ENCODE data around the gene TREX2. TPM values are rescaled to one million over a fixed set of nuclear protein-coding genes. Genes with fewer than 3 reads are reported as not detected.
A peak's percentile ranks its signal among the peaks of the same experiment; 100 is the strongest.

TREX2 gene
- total RNA-seq, 1 experiment from 2014 or later, result 2.9 TPM

- TF ChIP-seq ATF3 (IDR thresholded peaks at IDR 0.05), result no peak
- TF ChIP-seq ELF1 (IDR thresholded peaks at IDR 0.05; ENCODE audit: borderline replicate concordance, low read depth), result no peak
- TF ChIP-seq SRF (IDR thresholded peaks at IDR 0.05; ENCODE audit: low read depth), result no peak
These were observed 25.9 kb upstream of the TREX2 start (continued) for GRCh38 chrX:153471663-153472280.

- intact Hi-C loops (cut with micrococcal nuclease), result no loop called here
- DNase-seq (ENCODE audit: low read depth, low spot score) (peak; percentile 59), ATAC-seq (peak; percentile 91)
- no peak within 1 kb of the TSS for H2AFZ ChIP-seq (ENCODE audit: low read depth, low read length, poor library complexity, severe bottlenecking)
- H3K79me2 ChIP-seq (ENCODE audit: insufficient read depth, low read length), result peaks cover 8% of the 10 kb centered on the region
- H3K9me2 ChIP-seq (ENCODE audit: insufficient read depth), result no peaks in the 10 kb centered on the region
- ChIA-PET CTCF (interaction anchor here (0.6 to 1.9 kb wide), 6 partner anchors 10 to 197 kb away, joined by 3 to 7 read pairs (median 3); no protein-coding TSS in a partner anchor), RAD21 (ENCODE audit: low non-redundant PET in 1 of 2, low total read pairs in 2 of 2, uncharacterized antibody in 2 of 2, unreplicated experiment in 2 of 2) (interaction anchor here in 1 of 2 experiments (1.7 kb wide), 1 partner anchor 36 kb away, joined by 12 read pairs; no protein-coding TSS in a partner anchor), POLR2A (interaction anchor here (0.7 kb wide), 1 partner anchor 9 kb away, joined by 4 read pairs; no protein-coding TSS in a partner anchor)
- no peaks in the 10 kb centered on the region for H3K9me3 ChIP-seq (ENCODE audit: control insufficient read depth in 1 of 2, insufficient read depth in 1 of 2, low read depth in 1 of 2, low read length in 2 of 2)
- H3K9ac ChIP-seq (ENCODE audit: low read length), result peak within 1 kb of the TSS; percentile 73
- peak within 1 kb of the TSS; percentile 35; the same call in 1 of the 2 replicates for H3K27ac ChIP-seq (ENCODE audit: low read depth, low read length)
- BruUV-seq (replicated peaks), result no TSS peak
- no peaks in the 10 kb centered on the region for H3K27me3 ChIP-seq (ENCODE audit: insufficient read depth, low read length)
- peaks cover 0 to 5% of the 10 kb centered on the region in 2 experiments; a peak in 1 of 4 replicates for H3K4me1 ChIP-seq (ENCODE audit: control insufficient read depth in 1 of 2, insufficient read depth in 2 of 2, low read length in 2 of 2)
- H3K36me3 ChIP-seq (ENCODE audit: control insufficient read depth in 1 of 2, insufficient read depth in 2 of 2, low read length in 2 of 2), result no peaks in the 10 kb centered on the region
- peak within 1 kb of the TSS; percentile 80 for H3K4me2 ChIP-seq (ENCODE audit: low read length)
- H4K20me1 ChIP-seq (ENCODE audit: insufficient read depth), result no peaks in the 10 kb centered on the region
- peak within 1 kb of the TSS; percentile 73 to 78 for H3K4me3 ChIP-seq (replicated peaks in 1 of 2; ENCODE audit: low read depth in 1 of 2, low read length in 2 of 2)
- TF ChIP-seq EZH2 (IDR thresholded peaks at IDR 0.05) (no peak), POLR2AphosphoS5 (IDR thresholded peaks at IDR 0.05; ENCODE audit: low read depth, low read length) (peak; percentile 49), ZNF274 (IDR thresholded peaks at IDR 0.05; ENCODE audit: low read depth, low read length) (no peak), ZFX (IDR thresholded peaks at IDR 0.05) (peak; percentile 5; the same call in 1 of the 2 replicates), FOSL1 (IDR thresholded peaks at IDR 0.05; ENCODE audit: low read depth) (no peak), YY1 (IDR thresholded peaks at IDR 0.05; ENCODE audit: extremely low read depth, insufficient replicate concordance, low read depth, low read length) (peak; percentile 62), CTCF (IDR thresholded peaks at IDR 0.05 in 2 of 3, conservative IDR thresholded peaks at IDR 0.05 in 1 of 3; ENCODE audit: borderline replicate concordance in 1 of 3, insufficient read depth in 1 of 3, low read depth in 2 of 3, low read length in 2 of 3) (peak in 2 of 3 experiments; percentile 64 to 66; a peak in 4 of 6 replicates)
These were observed 24.8 kb upstream of the TREX2 start, which contains the start of gene HAUS7 for GRCh38 chrX:153470411-153471363. TSS of gene HAUS7 (minus strand) at chrX:153470576. CDS start at chrX:153470557, 19 bp downstream.
